ENCODE data around the gene DSN1. TPM values are rescaled to one million over a fixed set of nuclear protein-coding genes. Genes with fewer than 3 reads are reported as not detected.

DSN1 gene
- total and polyA plus RNA-seq, 8 donors: 1.9 to 6.3 (median 3.3) TPM

GRCh38 chr20:36815454-36816091 lies 42.0 kb upstream of the DSN1 start:
- 95 to 98% methylated on average over 48 to 49 of the region's 49 CpGs for WGBS, 2 donors
- DNase-seq (peak in 1 of 6 donors; percentile 59), ATAC-seq (no peak), FAIRE-seq (no peak)
- intact Hi-C loops (cut with DNase I): no loop called here
- Histone ChIP-seq H3K36me3 (peaks cover 0 to 9% (median 0%) of the 10 kb centered on the region in 3 donors), H3K27ac (no peak overlapping the region), H3K9me3 (no peaks in the 10 kb centered on the region), H3K27me3 (no peaks in the 10 kb centered on the region), H3K4me3 (no peak overlapping the region), H3K4me1 (no peaks in the 10 kb centered on the region)
- no peak for TF ChIP-seq CTCF (IDR thresholded peaks at IDR 0.05)

DNA sequence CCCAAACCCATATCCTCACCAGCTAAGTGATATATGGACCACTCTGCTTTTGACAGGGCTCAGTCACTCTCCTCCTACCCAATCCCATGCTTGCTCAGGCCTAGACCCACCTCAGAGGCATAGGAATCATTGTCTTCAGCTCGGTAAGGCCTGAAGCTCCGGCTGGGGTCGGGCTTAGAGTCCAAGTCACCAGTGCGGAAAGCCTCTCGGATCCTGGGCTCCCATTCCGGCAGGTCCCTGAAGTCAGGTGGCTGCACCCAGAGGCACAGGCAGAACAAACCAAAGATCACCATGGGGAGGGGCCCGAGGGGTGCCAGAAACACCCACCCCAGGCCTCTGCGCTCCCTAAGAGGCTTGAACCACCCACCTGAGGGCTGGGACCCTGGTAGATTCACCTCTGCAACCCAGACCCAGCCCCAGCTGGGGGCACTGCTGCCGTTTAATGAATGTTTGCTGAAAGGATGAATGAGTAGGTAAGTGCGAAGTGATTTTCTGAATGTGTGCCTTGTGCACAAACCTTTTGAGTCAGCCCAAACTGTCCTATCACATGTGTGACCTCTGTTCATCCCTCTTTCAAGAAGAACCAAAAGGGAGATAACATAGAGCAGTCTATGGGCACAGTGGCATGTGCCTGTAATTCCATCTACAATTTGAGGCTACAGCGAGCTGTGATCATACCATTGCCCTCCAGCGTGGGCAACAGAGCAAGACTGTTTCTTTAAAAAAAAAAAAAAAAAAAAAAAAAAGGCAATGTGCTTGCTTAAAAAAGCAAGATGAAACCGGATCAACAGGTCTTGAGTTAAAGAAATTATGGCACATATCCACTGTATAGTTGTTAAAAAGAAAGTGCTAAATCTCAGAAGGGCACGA lies 39.3 kb upstream of the DSN1 start:
- TF ChIP-seq CTCF (IDR thresholded peaks at IDR 0.05): no peak
- H3K4me3 ChIP-seq: no peak overlapping the region
- no peaks in the 10 kb centered on the region for H3K27me3 ChIP-seq
- H3K27ac ChIP-seq: no peak overlapping the region
- peaks cover 0 to 9% (median 0%) of the 10 kb centered on the region in 3 donors for H3K36me3 ChIP-seq
- DNase-seq: no peak
- no peaks in the 10 kb centered on the region for H3K4me1 ChIP-seq
- ATAC-seq: peak in 3 of 4 donors; percentile 14 to 40 (median 31)
- WGBS, 2 donors: 71 to 78% methylated on average over 14 of the region's 14 CpGs
- no peaks in the 10 kb centered on the region for H3K9me3 ChIP-seq
- intact Hi-C loops (cut with DNase I): no loop called here
- FAIRE-seq: no peak

DNA sequence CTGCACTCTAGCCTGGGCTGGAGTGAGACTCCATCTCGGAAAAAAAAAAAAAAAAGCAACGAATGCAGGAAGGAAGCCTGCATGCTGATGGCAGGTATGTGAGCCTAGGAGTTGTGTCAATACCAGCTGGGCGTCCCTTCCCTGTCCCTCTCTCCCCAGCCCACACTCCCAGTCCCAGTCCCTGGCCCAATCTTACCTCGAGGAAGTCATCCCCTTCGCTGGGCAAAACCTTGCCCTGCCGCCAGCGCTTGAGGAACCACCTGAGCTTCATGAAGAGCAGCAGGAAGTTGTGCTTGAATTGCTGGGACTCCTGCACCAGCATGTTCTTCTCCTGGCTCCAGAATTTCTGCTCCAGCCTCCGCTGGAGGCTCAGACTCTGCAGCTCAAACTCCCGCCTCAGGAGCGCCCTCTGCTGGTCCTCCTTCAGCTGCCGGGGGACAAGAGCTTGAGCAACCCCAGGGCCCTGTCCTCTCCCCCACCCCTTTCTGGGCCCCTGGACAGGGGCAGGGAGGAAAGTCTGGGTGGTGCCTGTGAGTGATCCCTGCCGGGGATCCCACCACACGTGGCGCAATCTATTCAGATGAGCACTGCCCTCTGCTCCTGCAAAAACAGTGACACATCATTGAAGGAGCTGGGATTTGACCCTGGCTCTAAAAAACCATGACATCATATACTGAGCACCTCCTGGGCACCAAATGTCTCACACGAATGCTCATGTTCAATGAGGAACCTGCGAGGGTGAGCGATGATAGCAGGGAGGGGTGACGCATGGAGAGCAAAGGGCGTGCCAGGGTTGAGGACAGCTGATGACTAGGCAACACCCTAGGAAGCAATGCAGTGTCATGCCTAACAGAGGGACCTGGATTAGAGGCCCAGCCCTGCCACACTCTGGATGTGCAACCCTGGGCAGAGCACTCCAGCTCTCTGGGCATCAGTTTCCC lies 35.0 kb upstream of the DSN1 start:
- peak; percentile 13 to 85 (median 60) for DNase-seq
- H3K4me3 ChIP-seq: no peak overlapping the region
- ATAC-seq: peak in 3 of 4 donors; percentile 53 to 68 (median 57)
- peaks cover 0 to 6% (median 0%) of the 10 kb centered on the region in 3 donors for H3K36me3 ChIP-seq
- FAIRE-seq: no peak
- 79 to 80% methylated on average over 19 of the region's 19 CpGs for WGBS, 2 donors
- H3K27ac ChIP-seq: no peak overlapping the region
- peak; percentile 50 to 64 (median 55) for TF ChIP-seq CTCF (IDR thresholded peaks at IDR 0.05)
- intact Hi-C loops (cut with DNase I): no loop called here
- no peaks in the 10 kb centered on the region for H3K4me1 ChIP-seq
- no peaks in the 10 kb centered on the region for H3K9me3 ChIP-seq
- no peaks in the 10 kb centered on the region for H3K27me3 ChIP-seq

GRCh38 chr20:36806049-36806448 lies 32.5 kb upstream of the DSN1 start:
- FAIRE-seq (no peak), DNase-seq (no peak), ATAC-seq (no peak)
- H3K36me3 ChIP-seq: peaks cover 0 to 6% (median 0%) of the 10 kb centered on the region in 3 donors
- TF ChIP-seq CTCF (IDR thresholded peaks at IDR 0.05): no peak
- WGBS, 2 donors: 94 to 100% methylated on average over 5 of the region's 5 CpGs
- H3K4me1 ChIP-seq: no peaks in the 10 kb centered on the region
- no peak overlapping the region for H3K4me3 ChIP-seq
- H3K27ac ChIP-seq: no peak overlapping the region
- H3K9me3 ChIP-seq: no peaks in the 10 kb centered on the region
- H3K27me3 ChIP-seq: no peaks in the 10 kb centered on the region
- intact Hi-C loops (cut with DNase I): no loop called here
